Measurements from ENCODE around the gene ZBTB21. TPM values are rescaled to one million over a fixed set of nuclear protein-coding genes. Genes with fewer than 3 reads are reported as not detected.
A peak's percentile ranks its signal among the peaks of the same experiment; 100 is the strongest.

Gene ZBTB21
- total and polyA plus RNA-seq, 9 donors = 4.1 to 41.4 (median 21.9) TPM

- H3K4me3 ChIP-seq = no peak overlapping the region
- no peaks in the 10 kb centered on the region for H3K9me3 ChIP-seq
- DNase-seq = no peak
- 87 to 94% (median 94%) methylated on average over 9 of the region's 9 CpGs for WGBS, 3 donors
- no peaks in the 10 kb centered on the region for H3K27me3 ChIP-seq
- no peak for TF ChIP-seq CTCF (IDR thresholded peaks at IDR 0.05)
- no peak for TF ChIP-seq EP300 (IDR thresholded peaks at IDR 0.05)
- no peak for TF ChIP-seq POLR2A (IDR thresholded peaks at IDR 0.05)
- no peak overlapping the region for H3K27ac ChIP-seq
- intact Hi-C loops (cut with DNase I) = loop anchor here in 1 of 4 donors (5.0 kb wide), 1 partner anchor 50 kb away; no protein-coding TSS in a partner anchor
- H3K36me3 ChIP-seq = no peaks in the 10 kb centered on the region
- H3K4me1 ChIP-seq (ENCODE audit: insufficient read depth) = peaks cover 2% of the 10 kb centered on the region
Measured at GRCh38 chr21:42012344-42012743, 2.2 kb upstream of the ZBTB21 start.

- TF ChIP-seq CTCF (IDR thresholded peaks at IDR 0.05) = peak in 1 of 3 donors; percentile 46
- no peak for TF ChIP-seq POLR2A (IDR thresholded peaks at IDR 0.05)
- Histone ChIP-seq H3K27ac (peak overlapping the region; percentile 92 to 99), H3K36me3 (no peaks in the 10 kb centered on the region), H3K27me3 (no peaks in the 10 kb centered on the region), H3K9me3 (no peaks in the 10 kb centered on the region), H3K4me3 (peak overlapping the region; percentile 76), H3K4me1 (ENCODE audit: insufficient read depth) (peaks cover 2% of the 10 kb centered on the region)
- intact Hi-C loops (cut with DNase I) = loop anchor here in 1 of 4 donors (5.0 kb wide), 1 partner anchor 48 kb away; no protein-coding TSS in a partner anchor
- DNase-seq = peak in 4 of 5 donors; percentile 37 to 57 (median 50)
- WGBS, 3 donors = 0 to 2% (median 1%) methylated on average over 57 to 120 of the region's 120 CpGs
Measured at GRCh38 chr21:42010507-42011495, 641 bp upstream of the ZBTB21 start.

GRCh38 chr21:42009018-42009830, 936 bp downstream of the ZBTB21 start:
- Histone ChIP-seq H3K27me3 (no peaks in the 10 kb centered on the region), H3K9me3 (no peaks in the 10 kb centered on the region), H3K36me3 (no peaks in the 10 kb centered on the region), H3K4me3 (peak overlapping the region; percentile 76), H3K4me1 (ENCODE audit: insufficient read depth) (peaks cover 2% of the 10 kb centered on the region), H3K27ac (peak overlapping the region; percentile 92 to 99)
- intact Hi-C loops (cut with DNase I) = loop anchor here (5.0 to 10.0 kb wide), 4 partner anchors 54 to 792 kb away; partner anchors contain the start of genes C2CD2 (in 3 of the 4) and PRDM15 (in 1 of the 4)
- peak in 4 of 5 donors; percentile 56 to 76 (median 68) for DNase-seq
- WGBS, 3 donors = 1% methylated on average over 50 to 86 of the region's 86 CpGs
- TF ChIP-seq POLR2A (IDR thresholded peaks at IDR 0.05) = no peak
- peak in 2 of 3 donors; percentile 29 to 32 for TF ChIP-seq CTCF (IDR thresholded peaks at IDR 0.05)

GRCh38 chr21:42007356-42007940, 2.7 kb downstream of the ZBTB21 start:
- no peak for DNase-seq
- TF ChIP-seq CTCF (IDR thresholded peaks at IDR 0.05) = no peak
- TF ChIP-seq EP300 (IDR thresholded peaks at IDR 0.05) = no peak
- TF ChIP-seq POLR2A (IDR thresholded peaks at IDR 0.05) = no peak
- 92 to 94% (median 93%) methylated on average over 6 of the region's 6 CpGs for WGBS, 3 donors
- Histone ChIP-seq H3K4me3 (no peak overlapping the region), H3K9me3 (no peaks in the 10 kb centered on the region), H3K27me3 (no peaks in the 10 kb centered on the region), H3K4me1 (ENCODE audit: insufficient read depth) (peaks cover 2% of the 10 kb centered on the region), H3K36me3 (no peaks in the 10 kb centered on the region), H3K27ac (no peak overlapping the region)
- intact Hi-C loops (cut with DNase I) = loop anchor here (5.0 to 10.0 kb wide), 4 partner anchors 53 to 790 kb away; partner anchors contain the start of genes C2CD2 (in 3 of the 4) and PRDM15 (in 1 of the 4)
